Pancreas (tissue), 10 donors: ENCODE results near the gene MNX1. TPM values are rescaled to one million over a fixed set of nuclear protein-coding genes. Genes with fewer than 3 reads are reported as not detected.

Experiments used
- ATAC-seq, 4 donors: fragments of 200-7000 bp; cut with Tn5 transposase; one replicate each; pipeline versions ENCODE4 v1.8.0 to v1.9.1; 2020; ENCODE audit warnings: mild to moderate bottlenecking in 4 of 4, moderate library complexity in 4 of 4
- DNase-seq, 6 donors: peaks; one replicate each; pipeline ENCODE4 v3.0.0-alpha.2; 2020
- FAIRE-seq: peaks from 2 replicates; lab custom pipeline; 2012; peaks lifted over from hg19 to GRCh38; lab: Jason Lieb, UNC
- H3K27ac ChIP-seq, 4 donors: fragments of 200-600 bp; sonication (generic); 1 replicate in 3 of 4; 2 replicates in 1 of 4; pipeline versions ENCODE4 v1.5.0 to v1.8.0; 2020
- H3K27me3 ChIP-seq, 4 donors: fragments of 200-600 bp; one replicate each; pipeline ENCODE4 v1.8.0; 2021
- H3K36me3 ChIP-seq, 3 donors: fragments of 200-600 bp; sonication (generic) in 1 of 3; one replicate each; pipeline versions ENCODE4 v1.5.0 to v1.8.0; 2020 to 2021
- H3K4me1 ChIP-seq, 3 donors: fragments of 200-600 bp; one replicate each; pipeline ENCODE4 v1.8.0; 2021
- H3K4me3 ChIP-seq, 4 donors: fragments of 200-600 bp; sonication (generic) in 2 of 4; one replicate each; pipeline versions ENCODE4 v1.5.0 to v1.8.0; 2020 to 2021
- H3K9me3 ChIP-seq, 4 donors: fragments of 200-600 bp; one replicate each; pipeline ENCODE4 v1.8.0; 2021
- WGBS, 2 donors: extraction: QIAGEN DNeasy Blood & Tissue Kit; methylation state at CpG; one replicate each; pipeline ENCODE4 v1.1.7; 2013; 5-methylcytosine and 5-hydroxymethylcytosine counted together
- intact Hi-C, 3 donors: fragments of 100-400 bp; cut with DNase I; formaldehyde crosslinking; loops; one replicate each; pipeline versions ENCODE4 v1.11.1 to v1.14.2; 2022
- polyA plus RNA-seq, 2 donors: library from polyadenylated mRNA; stranded (reverse); fragments of 200-250 nt; gene quantifications; one replicate each; pipeline ENCODE4 v1.2.3, GENCODE V29; 2013
- total RNA-seq, 6 donors: library from RNA; stranded (reverse); fragmentation: NEBNext Ultra II Directional in 4 of 6; extraction: Animal tissue kit (Norgen Biotek cat#: 25700) in 4 of 6; gene quantifications; one replicate each; pipeline versions ENCODE4 v1.2.1 to v1.2.4, GENCODE V29; 2021 to 2023
- TF ChIP-seq, protein P1 (sequence below), 4 donors: fragments of 200-600 bp; sonication (generic) in 3 of 4; IDR thresholded peaks; one replicate each; pipeline versions ENCODE4 v1.5.0 to v1.8.0; 2021; ENCODE audit warnings: antibody characterized with exemption in 4 of 4
- donor health status: healthy with polysubstance abuse.
- donor health status: DM: no; HTN: no; CAD: no; lungs with moderate emphysema.
- donor health status: DM: no; HTN: no; CAD: no.
- donor health status: control.
- donor health status: control.
- donor health status: Bipolar disorder and iron deficiency.
- donor health status: DM: yes; HTN: yes; CAD: no.
- donor health status: DM: no; HTN: no; CAD: no.
- donor health status: DM: no; HTN: no; CAD: no.
- donor health status: DM: yes; HTN: yes; CAD: no.

The MNX1 gene
- total and polyA plus RNA-seq, 8 donors = 15.6 to 47.3 (median 21.9) TPM

GRCh38 chr7:156993925-156994235, 16.6 kb downstream of the MNX1 start:
- WGBS, 2 donors = 29 to 44% methylated on average over 10 of the region's 10 CpGs
- peak in 1 of 6 donors; percentile 45 for DNase-seq
- no peak for FAIRE-seq
- Histone ChIP-seq H3K36me3 (no peaks in the 10 kb centered on the region), H3K27ac (peak overlapping the region in 3 of 4 donors; percentile 7 to 72 (median 55)), H3K9me3 (no peaks in the 10 kb centered on the region), H3K4me3 (no peak overlapping the region), H3K27me3 (no peaks in the 10 kb centered on the region), H3K4me1 (no peaks in the 10 kb centered on the region)
- intact Hi-C loops = no loop called here
- peak; percentile 27 to 57 (median 45) for ATAC-seq
- TF ChIP-seq, protein P1, sequence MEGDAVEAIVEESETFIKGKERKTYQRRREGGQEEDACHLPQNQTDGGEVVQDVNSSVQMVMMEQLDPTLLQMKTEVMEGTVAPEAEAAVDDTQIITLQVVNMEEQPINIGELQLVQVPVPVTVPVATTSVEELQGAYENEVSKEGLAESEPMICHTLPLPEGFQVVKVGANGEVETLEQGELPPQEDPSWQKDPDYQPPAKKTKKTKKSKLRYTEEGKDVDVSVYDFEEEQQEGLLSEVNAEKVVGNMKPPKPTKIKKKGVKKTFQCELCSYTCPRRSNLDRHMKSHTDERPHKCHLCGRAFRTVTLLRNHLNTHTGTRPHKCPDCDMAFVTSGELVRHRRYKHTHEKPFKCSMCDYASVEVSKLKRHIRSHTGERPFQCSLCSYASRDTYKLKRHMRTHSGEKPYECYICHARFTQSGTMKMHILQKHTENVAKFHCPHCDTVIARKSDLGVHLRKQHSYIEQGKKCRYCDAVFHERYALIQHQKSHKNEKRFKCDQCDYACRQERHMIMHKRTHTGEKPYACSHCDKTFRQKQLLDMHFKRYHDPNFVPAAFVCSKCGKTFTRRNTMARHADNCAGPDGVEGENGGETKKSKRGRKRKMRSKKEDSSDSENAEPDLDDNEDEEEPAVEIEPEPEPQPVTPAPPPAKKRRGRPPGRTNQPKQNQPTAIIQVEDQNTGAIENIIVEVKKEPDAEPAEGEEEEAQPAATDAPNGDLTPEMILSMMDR (IDR thresholded peaks at IDR 0.05) = no peak

GRCh38 chr7:156993021-156993924, 17.2 kb downstream of the MNX1 start:
- no peaks in the 10 kb centered on the region for H3K9me3 ChIP-seq
- no peaks in the 10 kb centered on the region for H3K36me3 ChIP-seq
- 36 to 50% methylated on average over 32 of the region's 32 CpGs for WGBS, 2 donors
- peak overlapping the region in 1 of 4 donors; percentile 3 for H3K4me3 ChIP-seq
- TF ChIP-seq, protein P1 (IDR thresholded peaks at IDR 0.05) = no peak
- peak overlapping the region; percentile 29 to 75 (median 64) for H3K27ac ChIP-seq
- DNase-seq (peak in 4 of 6 donors; percentile 65 to 86 (median 79)), FAIRE-seq (no peak), ATAC-seq (peak; percentile 68 to 77 (median 74))
- intact Hi-C loops = no loop called here
- H3K27me3 ChIP-seq = no peaks in the 10 kb centered on the region
- H3K4me1 ChIP-seq = no peaks in the 10 kb centered on the region

DNA sequence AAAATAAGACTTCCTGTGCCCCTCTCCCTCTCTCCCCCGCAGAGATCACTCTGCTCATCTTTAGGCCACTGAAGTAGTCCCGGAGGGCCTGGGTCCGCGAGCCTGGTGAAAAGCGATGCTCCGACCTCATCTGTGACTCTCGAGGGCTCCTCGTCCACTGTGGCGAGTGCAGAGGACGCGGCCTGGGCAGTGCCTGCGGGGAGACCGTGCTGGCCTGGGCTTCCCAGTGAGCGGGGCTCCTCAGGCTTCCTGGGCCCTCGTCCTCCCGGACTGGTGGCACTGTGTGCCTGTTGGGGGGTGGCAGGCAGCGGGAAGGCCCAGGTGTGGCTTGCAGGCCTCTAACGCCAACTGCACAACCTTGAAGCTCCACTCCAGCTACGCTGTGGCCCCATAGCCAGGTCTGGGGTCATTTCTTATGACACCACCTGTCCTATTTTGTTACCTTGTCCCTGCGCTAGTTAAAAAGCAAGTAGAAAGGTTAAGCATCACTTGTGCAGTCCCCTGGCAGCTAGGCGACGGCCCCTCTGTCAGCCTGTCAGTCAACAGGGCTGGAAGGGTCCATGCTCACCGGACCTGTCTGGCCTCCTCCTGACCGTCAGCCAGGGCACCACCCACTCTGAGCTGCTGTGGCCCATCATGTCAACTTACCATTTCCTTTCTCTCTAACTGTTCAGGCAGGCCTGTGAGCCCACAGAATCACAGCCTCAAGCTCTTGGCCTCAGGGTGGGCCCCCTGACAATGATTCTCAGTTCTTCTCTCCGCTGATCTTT, 20.5 kb downstream of the MNX1 start:
- H3K27me3 ChIP-seq = no peaks in the 10 kb centered on the region
- FAIRE-seq (no peak), DNase-seq (no peak), ATAC-seq (no peak)
- H3K4me3 ChIP-seq = no peak overlapping the region
- H3K9me3 ChIP-seq = no peaks in the 10 kb centered on the region
- WGBS, 2 donors = 87 to 90% methylated on average over 25 of the region's 25 CpGs
- no peaks in the 10 kb centered on the region for H3K36me3 ChIP-seq
- intact Hi-C loops = no loop called here
- peak overlapping the region in 1 of 4 donors; percentile 62 for H3K27ac ChIP-seq
- H3K4me1 ChIP-seq = no peaks in the 10 kb centered on the region
- TF ChIP-seq, protein P1 (IDR thresholded peaks at IDR 0.05) = no peak

GRCh38 chr7:156988343-156989185, 21.9 kb downstream of the MNX1 start:
- TF ChIP-seq, protein P1 (IDR thresholded peaks at IDR 0.05) = no peak
- H3K36me3 ChIP-seq = no peaks in the 10 kb centered on the region
- intact Hi-C loops = no loop called here
- H3K4me1 ChIP-seq = no peaks in the 10 kb centered on the region
- 54 to 56% methylated on average over 27 of the region's 27 CpGs for WGBS, 2 donors
- DNase-seq = peak in 2 of 6 donors; percentile 54 to 78
- peak; percentile 22 to 67 (median 44) for ATAC-seq
- H3K27me3 ChIP-seq = no peaks in the 10 kb centered on the region
- H3K27ac ChIP-seq = peak overlapping the region; percentile 16 to 71 (median 54)
- H3K4me3 ChIP-seq = no peak overlapping the region
- FAIRE-seq = no peak
- no peaks in the 10 kb centered on the region for H3K9me3 ChIP-seq
